HepG2 (cell line): ENCODE results near the gene NOL8. TPM values are rescaled to one million over a fixed set of nuclear protein-coding genes. Genes with fewer than 3 reads are reported as not detected.

Source experiments
- HINFP ChIP-seq: sonication (generic); formaldehyde crosslinking; IDR thresholded peaks from 2 replicates; pipeline ENCODE4 v1.4.0; 2020; ENCODE audit warnings: low read depth, mild to moderate bottlenecking, missing genetic modification reagents
- KDM4B ChIP-seq: sonication (generic); formaldehyde crosslinking; IDR thresholded peaks from 2 replicates; pipeline ENCODE4 v1.4.0; 2020; ENCODE audit warnings: missing genetic modification reagents
- MAX ChIP-seq: IDR thresholded peaks from 2 replicates; pipeline ENCODE4 v1.6.1; 2012; ENCODE audit warnings: inconsistent platforms
- MZF1 ChIP-seq: sonication (generic); formaldehyde crosslinking; IDR thresholded peaks from 2 replicates; pipeline ENCODE4 v1.8.1; 2023; ENCODE audit warnings: mild to moderate bottlenecking, missing genetic modification reagents, borderline replicate concordance
- NAIF1 ChIP-seq: sonication (generic); formaldehyde crosslinking; IDR thresholded peaks from 2 replicates; pipeline ENCODE4 v1.5.0; 2020; ENCODE audit warnings: mild to moderate bottlenecking, missing genetic modification reagents, borderline replicate concordance
- NFATC3 ChIP-seq: sonication (generic); formaldehyde crosslinking; IDR thresholded peaks from 2 replicates; pipeline ENCODE4 v1.5.1; 2020; ENCODE audit warnings: mild to moderate bottlenecking, missing genetic modification reagents
- NFE2 ChIP-seq: sonication (generic); formaldehyde crosslinking; IDR thresholded peaks from 2 replicates; pipeline ENCODE4 v1.4.0; 2020; ENCODE audit warnings: missing genetic modification reagents
- PAF1 ChIP-seq: IDR thresholded peaks from 2 replicates; pipeline ENCODE4 v1.6.1; 2016; ENCODE audit warnings: missing genetic modification reagents, missing compliant biosample characterization
- PHB2 ChIP-seq: fragments of 450-650 bp; IDR thresholded peaks from 2 replicates; pipeline ENCODE4 v1.6.1; 2018; ENCODE audit not compliant: partially characterized antibody
- SAFB2 ChIP-seq: sonication (generic); formaldehyde crosslinking; IDR thresholded peaks from 2 replicates; pipeline ENCODE4 v1.5.1; 2020; ENCODE audit warnings: missing genetic modification reagents, low read depth, mild to moderate bottlenecking, borderline replicate concordance
- SMAD9 ChIP-seq: sonication (generic); formaldehyde crosslinking; IDR thresholded peaks from 2 replicates; pipeline ENCODE4 v1.5.1; 2020; ENCODE audit warnings: mild to moderate bottlenecking, missing genetic modification reagents
- SOX6 ChIP-seq, 2 experiments: fragments of 450-650 bp in 1 of 2; sonication (generic) in 1 of 2; formaldehyde crosslinking in 1 of 2; IDR thresholded peaks; 2 replicates each; pipeline versions ENCODE4 v1.4.0 to v1.6.1; 2017 to 2020; ENCODE audit warnings: antibody characterized with exemption in 1 of 2, mild to moderate bottlenecking in 1 of 2, missing genetic modification reagents in 1 of 2
- SRF ChIP-seq: IDR thresholded peaks from 2 replicates; pipeline ENCODE4 v1.6.1; 2011; ENCODE audit warnings: mild to moderate bottlenecking, low read depth, low read length, moderate library complexity
- STAT5B ChIP-seq: sonication (generic); formaldehyde crosslinking; IDR thresholded peaks from 2 replicates; pipeline ENCODE4 v1.4.0; 2020; ENCODE audit warnings: missing genetic modification reagents
- TMF1 ChIP-seq: sonication (generic); formaldehyde crosslinking; IDR thresholded peaks from 2 replicates; pipeline ENCODE4 v1.8.1; 2022; ENCODE audit warnings: low read depth, missing genetic modification reagents
- ZKSCAN1 ChIP-seq: fragments of 150-350 bp; IDR thresholded peaks from 2 replicates; pipeline ENCODE4 v1.6.1; 2014; ENCODE audit warnings: low read length
- ZNF563 ChIP-seq: sonication (generic); formaldehyde crosslinking; IDR thresholded peaks from 2 replicates; pipeline ENCODE4 v1.8.0; 2022; ENCODE audit warnings: mild to moderate bottlenecking, moderate library complexity, missing genetic modification reagents
- ZNF615 ChIP-seq: sonication (generic); formaldehyde crosslinking; IDR thresholded peaks from 2 replicates; pipeline ENCODE4 v1.5.0; 2020; ENCODE audit warnings: mild to moderate bottlenecking, missing genetic modification reagents, borderline replicate concordance
- ZNF709 ChIP-seq: sonication (generic); formaldehyde crosslinking; IDR thresholded peaks from 2 replicates; pipeline ENCODE4 v1.5.0; 2020; ENCODE audit warnings: mild to moderate bottlenecking, missing genetic modification reagents
- ZNF775 ChIP-seq: sonication (generic); formaldehyde crosslinking; IDR thresholded peaks from 2 replicates; pipeline ENCODE4 v1.4.0; 2020; ENCODE audit warnings: missing genetic modification reagents, mild to moderate bottlenecking, moderate library complexity, borderline replicate concordance
- ZNF879 ChIP-seq: sonication (generic); formaldehyde crosslinking; IDR thresholded peaks from 2 replicates; pipeline ENCODE4 v1.8.1; 2023; ENCODE audit warnings: missing genetic modification reagents
- polyA plus RNA-seq, 8 experiments: library from polyadenylated mRNA; depleted of rRNA in 3 of 8; stranded (reverse) in 7 of 8; unstranded in 1 of 8; fragments of >200 nt; fragmentation: Illumina TruSeq in 4 of 8; extraction: Trizol in 4 of 8; gene quantifications; 2 replicates each; pipeline versions ENCODE4 v1.2.1 to v1.2.3, GENCODE V29; 2011 to 2016; ENCODE audit warnings: low read depth in 4 of 8, missing spikeins in 1 of 8, mixed read lengths in 1 of 8; ENCODE audit not compliant: insufficient read depth in 1 of 8
- total RNA-seq, 5 experiments: library from RNA; depleted of rRNA; stranded (reverse); fragments of >200 nt; fragmentation: Illumina TruSeq; extraction: Trizol; gene quantifications; 2 replicates each; pipeline ENCODE4 v1.2.3, GENCODE V29; 2016; ENCODE audit warnings: low read depth in 1 of 5
- TF ChIP-seq, protein P1 (sequence below): sonication (generic); formaldehyde crosslinking; IDR thresholded peaks from 2 replicates; pipeline ENCODE4 v1.4.0; 2020; ENCODE audit warnings: missing genetic modification reagents
- TF ChIP-seq, protein P2 (sequence below): IDR thresholded peaks from 2 replicates; pipeline ENCODE4 v1.6.1; 2016

Gene NOL8
- total and polyA plus RNA-seq, 2 of the 13 experiments (the other 11 are each of a cell fraction or from before 2014, with no cell fraction given), result 12.8 to 36.3 TPM

DNA sequence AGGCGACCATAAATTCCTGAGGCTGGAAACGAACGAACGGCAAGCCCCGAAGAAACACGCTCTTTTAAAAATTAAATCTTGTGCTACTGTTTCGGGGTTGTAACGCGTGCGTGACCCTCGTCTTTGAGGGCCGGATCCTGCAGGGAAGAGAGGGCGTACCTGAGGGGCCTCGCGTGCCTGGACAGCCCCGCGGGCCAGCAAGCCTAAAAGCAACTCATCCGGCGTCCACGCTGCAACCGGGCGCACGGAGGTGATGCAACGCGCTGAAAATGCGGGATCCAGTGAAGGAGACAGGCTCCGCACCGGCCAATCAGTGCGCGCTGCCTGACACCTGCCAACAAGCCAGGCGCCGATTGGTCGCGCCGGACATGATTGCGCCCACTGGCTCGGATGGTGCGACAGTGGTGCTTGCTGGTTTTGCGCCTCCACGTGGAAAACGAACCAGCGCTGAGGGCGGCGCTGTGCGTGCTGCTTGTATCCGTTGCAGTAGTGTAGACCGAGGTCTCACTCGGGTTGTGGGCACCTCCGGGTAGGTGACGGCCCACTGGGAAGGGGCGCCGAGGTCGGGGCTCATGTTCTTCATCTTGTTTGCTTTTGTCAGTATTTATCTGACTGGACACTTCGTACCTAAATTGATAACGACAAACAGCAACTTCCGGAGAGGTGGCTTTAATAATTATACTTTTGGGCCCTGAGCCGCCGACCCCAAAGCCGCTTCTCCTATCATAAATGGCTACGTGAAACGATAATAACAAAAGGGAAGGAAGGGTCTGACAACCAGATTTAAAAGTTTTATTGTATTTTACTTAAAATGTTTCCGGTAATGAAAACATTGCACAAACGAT lies 31.5 kb downstream of the NOL8 start, which contains the start of gene IARS1 (continued):
- TF ChIP-seq, protein P1, sequence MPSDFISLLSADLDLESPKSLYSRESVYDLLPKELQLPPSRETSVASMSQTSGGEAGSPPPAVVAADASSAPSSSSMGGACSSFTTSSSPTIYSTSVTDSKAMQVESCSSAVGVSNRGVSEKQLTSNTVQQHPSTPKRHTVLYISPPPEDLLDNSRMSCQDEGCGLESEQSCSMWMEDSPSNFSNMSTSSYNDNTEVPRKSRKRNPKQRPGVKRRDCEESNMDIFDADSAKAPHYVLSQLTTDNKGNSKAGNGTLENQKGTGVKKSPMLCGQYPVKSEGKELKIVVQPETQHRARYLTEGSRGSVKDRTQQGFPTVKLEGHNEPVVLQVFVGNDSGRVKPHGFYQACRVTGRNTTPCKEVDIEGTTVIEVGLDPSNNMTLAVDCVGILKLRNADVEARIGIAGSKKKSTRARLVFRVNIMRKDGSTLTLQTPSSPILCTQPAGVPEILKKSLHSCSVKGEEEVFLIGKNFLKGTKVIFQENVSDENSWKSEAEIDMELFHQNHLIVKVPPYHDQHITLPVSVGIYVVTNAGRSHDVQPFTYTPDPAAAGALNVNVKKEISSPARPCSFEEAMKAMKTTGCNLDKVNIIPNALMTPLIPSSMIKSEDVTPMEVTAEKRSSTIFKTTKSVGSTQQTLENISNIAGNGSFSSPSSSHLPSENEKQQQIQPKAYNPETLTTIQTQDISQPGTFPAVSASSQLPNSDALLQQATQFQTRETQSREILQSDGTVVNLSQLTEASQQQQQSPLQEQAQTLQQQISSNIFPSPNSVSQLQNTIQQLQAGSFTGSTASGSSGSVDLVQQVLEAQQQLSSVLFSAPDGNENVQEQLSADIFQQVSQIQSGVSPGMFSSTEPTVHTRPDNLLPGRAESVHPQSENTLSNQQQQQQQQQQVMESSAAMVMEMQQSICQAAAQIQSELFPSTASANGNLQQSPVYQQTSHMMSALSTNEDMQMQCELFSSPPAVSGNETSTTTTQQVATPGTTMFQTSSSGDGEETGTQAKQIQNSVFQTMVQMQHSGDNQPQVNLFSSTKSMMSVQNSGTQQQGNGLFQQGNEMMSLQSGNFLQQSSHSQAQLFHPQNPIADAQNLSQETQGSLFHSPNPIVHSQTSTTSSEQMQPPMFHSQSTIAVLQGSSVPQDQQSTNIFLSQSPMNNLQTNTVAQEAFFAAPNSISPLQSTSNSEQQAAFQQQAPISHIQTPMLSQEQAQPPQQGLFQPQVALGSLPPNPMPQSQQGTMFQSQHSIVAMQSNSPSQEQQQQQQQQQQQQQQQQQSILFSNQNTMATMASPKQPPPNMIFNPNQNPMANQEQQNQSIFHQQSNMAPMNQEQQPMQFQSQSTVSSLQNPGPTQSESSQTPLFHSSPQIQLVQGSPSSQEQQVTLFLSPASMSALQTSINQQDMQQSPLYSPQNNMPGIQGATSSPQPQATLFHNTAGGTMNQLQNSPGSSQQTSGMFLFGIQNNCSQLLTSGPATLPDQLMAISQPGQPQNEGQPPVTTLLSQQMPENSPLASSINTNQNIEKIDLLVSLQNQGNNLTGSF (CRISPR knock-in tag), result peak; percentile 86
- TF ChIP-seq ZNF879 (peak; percentile 53; the same call in 1 of the 2 replicates), ZNF775 (CRISPR knock-in tag) (peak; percentile 69; the same call in 1 of the 2 replicates), SAFB2 (CRISPR knock-in tag) (peak; percentile 55; the same call in 1 of the 2 replicates), SOX6 (IDR thresholded peaks at IDR 0.05) (no peak), SOX6 (CRISPR knock-in tag; IDR thresholded peaks at IDR 0.05) (peak; percentile 79), HINFP (CRISPR knock-in tag) (peak; percentile 62; the same call in 1 of the 2 replicates), PHB2 (no peak), ZKSCAN1 (no peak), SMAD9 (CRISPR knock-in tag) (no peak), SRF (no peak), KDM4B (CRISPR knock-in tag) (no peak), MAX (peak; percentile 100), ZNF563 (peak; percentile 82; the same call in 1 of the 2 replicates), ZNF709 (CRISPR knock-in tag) (peak; percentile 91), TMF1 (CRISPR knock-in tag) (peak; percentile 95), ZNF615 (CRISPR knock-in tag) (no peak), MZF1 (no peak), NFE2 (CRISPR knock-in tag) (no peak), NAIF1 (CRISPR knock-in tag) (peak; percentile 80), PAF1 (CRISPR knock-in tag) (no peak), NFATC3 (CRISPR knock-in tag) (no peak), STAT5B (CRISPR knock-in tag) (peak; percentile 61; the same call in 1 of the 2 replicates)
- TF ChIP-seq, protein P2, sequence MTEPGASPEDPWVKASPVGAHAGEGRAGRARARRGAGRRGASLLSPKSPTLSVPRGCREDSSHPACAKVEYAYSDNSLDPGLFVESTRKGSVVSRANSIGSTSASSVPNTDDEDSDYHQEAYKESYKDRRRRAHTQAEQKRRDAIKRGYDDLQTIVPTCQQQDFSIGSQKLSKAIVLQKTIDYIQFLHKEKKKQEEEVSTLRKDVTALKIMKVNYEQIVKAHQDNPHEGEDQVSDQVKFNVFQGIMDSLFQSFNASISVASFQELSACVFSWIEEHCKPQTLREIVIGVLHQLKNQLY (CRISPR knock-in tag), result peak; percentile 69; the same call in 1 of the 2 replicates
